ENCODE results near the gene DHRSX.
"Not testable (repeated sequence)": the region's sequence is repeated elsewhere in the genome, so short reads cannot be mapped to it uniquely, and the experiment has no call there.

Gene DHRSX

GRCh38 chrX:2369206-2369605 is 131.6 kb downstream of the DHRSX start:
- H3K27ac ChIP-seq, result peak overlapping the region; percentile 14
- TF ChIP-seq ZFX (IDR thresholded peaks at IDR 0.05) (no peak), CTCF (conservative IDR thresholded peaks at IDR 0.05) (no peak)

DNA sequence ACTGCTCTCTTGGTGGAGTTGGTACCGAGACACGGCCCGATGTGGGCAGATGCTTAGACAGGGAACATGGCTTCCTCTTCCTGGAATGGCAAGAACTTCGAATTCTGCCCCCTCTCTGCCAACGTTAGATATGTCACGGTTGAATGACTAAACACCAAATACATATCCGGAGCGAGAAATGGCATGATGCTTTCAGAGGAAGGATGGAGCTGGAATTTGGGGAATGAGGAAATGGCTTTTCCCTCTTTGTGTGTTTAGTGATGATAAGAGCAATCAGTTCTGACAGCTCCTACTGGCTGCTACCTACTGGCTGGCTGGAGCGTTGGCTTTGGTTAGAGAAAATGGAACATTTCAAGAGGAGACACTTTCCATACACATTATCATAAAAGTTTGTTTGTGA is 140.0 kb downstream of the DHRSX start:
- no peak overlapping the region for H3K27ac ChIP-seq
- TF ChIP-seq ZFX (IDR thresholded peaks at IDR 0.05), result no peak
- no peak for TF ChIP-seq CTCF (conservative IDR thresholded peaks at IDR 0.05)

DNA sequence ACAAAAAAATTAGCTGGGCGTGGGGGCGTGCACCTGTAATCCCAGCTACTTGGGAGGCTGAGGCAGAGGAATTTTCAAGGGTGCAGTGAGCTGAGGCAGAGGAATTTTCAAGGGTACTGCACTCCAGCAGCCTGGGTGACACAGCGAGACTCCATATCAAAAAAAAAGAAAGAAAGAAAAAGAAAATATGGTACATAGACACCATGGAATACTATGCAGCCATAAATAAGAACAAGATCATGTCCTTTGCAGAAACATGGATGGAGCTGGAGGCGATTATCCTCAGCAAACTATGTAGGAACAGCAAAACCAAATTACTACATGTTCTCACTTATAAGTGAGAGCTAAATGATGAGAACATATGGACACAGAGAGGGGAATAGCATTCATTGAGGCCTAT is 141.3 kb downstream of the DHRSX start:
- H3K27ac ChIP-seq, result not testable (repeated sequence)

GRCh38 chrX:2351999-2352995 is 148.5 kb downstream of the DHRSX start:
- H3K27ac ChIP-seq, result no peak overlapping the region
- TF ChIP-seq ZFX (IDR thresholded peaks at IDR 0.05), result no peak
- no peak for TF ChIP-seq CTCF (conservative IDR thresholded peaks at IDR 0.05)

DNA sequence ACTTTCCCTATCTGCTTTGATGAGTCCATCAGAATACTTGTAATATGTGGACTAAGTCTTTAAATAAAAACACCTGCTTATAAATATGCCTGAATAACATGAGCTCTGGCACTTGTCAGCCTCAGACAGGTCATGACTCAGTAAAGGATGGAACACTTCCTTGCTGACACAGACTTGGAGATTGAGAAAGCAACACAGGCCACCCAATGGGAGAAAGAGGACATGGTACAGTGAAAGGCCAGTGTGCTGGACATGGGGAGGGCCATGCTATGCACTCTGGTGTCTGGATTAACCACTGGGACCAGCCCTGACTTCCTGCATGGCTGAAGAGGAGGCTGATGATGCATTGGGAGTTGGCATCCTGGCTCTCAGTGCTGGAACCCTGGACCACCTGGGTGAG is 149.5 kb downstream of the DHRSX start:
- H3K27ac ChIP-seq, result no peak overlapping the region
- TF ChIP-seq ZFX (IDR thresholded peaks at IDR 0.05) (no peak), CTCF (conservative IDR thresholded peaks at IDR 0.05) (no peak)

DNA sequence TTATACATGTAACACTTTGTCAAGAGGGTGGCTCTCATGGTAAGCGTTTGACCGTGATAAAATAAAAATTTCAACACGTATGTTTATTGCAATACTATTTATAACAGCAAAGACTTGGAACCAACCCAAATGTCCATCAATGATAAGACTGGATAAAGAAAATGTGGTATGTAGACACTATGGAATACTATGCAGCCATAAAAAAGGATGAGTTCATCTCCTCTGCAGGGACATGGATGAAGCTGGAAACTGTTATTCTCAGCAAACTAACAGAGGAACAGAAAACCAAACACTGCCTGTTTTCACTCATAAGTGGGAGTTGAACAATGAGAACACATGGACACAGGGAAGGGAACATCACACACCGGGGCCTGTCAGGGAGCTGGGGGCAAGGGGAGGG is 150.1 kb downstream of the DHRSX start:
- H3K27ac ChIP-seq, result not testable (repeated sequence)

- H3K27ac ChIP-seq, result not testable (repeated sequence)
These were observed 150.7 kb downstream of the DHRSX start for GRCh38 chrX:2350036-2350435.

- no peak overlapping the region for H3K27ac ChIP-seq
- TF ChIP-seq CTCF (conservative IDR thresholded peaks at IDR 0.05), result no peak
- no peak for TF ChIP-seq ZFX (IDR thresholded peaks at IDR 0.05)
These were observed 152.6 kb downstream of the DHRSX start for GRCh38 chrX:2348211-2348610.

GRCh38 chrX:2346158-2346557 is 154.6 kb downstream of the DHRSX start:
- H3K27ac ChIP-seq, result no peak overlapping the region
- TF ChIP-seq CTCF (conservative IDR thresholded peaks at IDR 0.05), result no peak
- TF ChIP-seq ZFX (IDR thresholded peaks at IDR 0.05), result no peak

All from C4-2B (cell line).